Heart right ventricle (tissue), 16 donors: ENCODE data around the gene ACSF2. TPM values are rescaled to one million over a fixed set of nuclear protein-coding genes. Genes with fewer than 3 reads are reported as not detected.
A peak's percentile ranks its signal among the peaks of the same experiment; 100 is the strongest.
"Not testable (repeated sequence)": the region's sequence is repeated elsewhere in the genome, so short reads cannot be mapped to it uniquely, and the experiment has no call there.

ENCODE experiments used
- ATAC-seq, 8 donors: fragments of 200-7000 bp; cut with Tn5 transposase; one replicate each; pipeline ENCODE4 v1.9.1; 2020; ENCODE audit warnings: mild to moderate bottlenecking in 8 of 8, moderate library complexity in 8 of 8, moderate number of reproducible peaks in 1 of 8
- DNase-seq, 2 donors: peaks; one replicate each; pipeline ENCODE4 v3.0.0-alpha.2; 2020
- H3K27ac ChIP-seq, 10 donors: fragments of 200-600 bp; sonication (generic) in 2 of 10; one replicate each; pipeline versions ENCODE4 v1.5.0 to v1.8.0; 2020 to 2022; ENCODE audit warnings: mild to moderate bottlenecking in 3 of 10
- H3K27me3 ChIP-seq, 7 donors: fragments of 200-600 bp; one replicate each; pipeline ENCODE4 v1.8.0; 2021 to 2022; ENCODE audit warnings: mild to moderate bottlenecking in 2 of 7
- H3K36me3 ChIP-seq, 9 donors: fragments of 200-600 bp; sonication (generic) in 1 of 9; one replicate each; pipeline versions ENCODE4 v1.5.0 to v1.8.0; 2020 to 2022; ENCODE audit warnings: mild to moderate bottlenecking in 2 of 9
- H3K4me1 ChIP-seq, 9 donors: fragments of 200-600 bp; sonication (generic) in 1 of 9; one replicate each; pipeline versions ENCODE4 v1.5.0 to v1.8.0; 2020 to 2022; ENCODE audit warnings: mild to moderate bottlenecking in 4 of 9
- H3K4me3 ChIP-seq, 10 donors: fragments of 200-600 bp; sonication (generic) in 2 of 10; one replicate each; pipeline versions ENCODE4 v1.5.0 to v1.8.0; 2020 to 2022; ENCODE audit warnings: mild to moderate bottlenecking in 7 of 10, moderate library complexity in 2 of 10
- H3K9me3 ChIP-seq, 11 donors: fragments of 200-600 bp in 10 of 11; sonication (generic) in 2 of 11; one replicate each; pipeline versions ENCODE4 v1.5.0 to v1.8.0; 2013 to 2022; ENCODE audit warnings: mild to moderate bottlenecking in 2 of 11, control low read depth in 1 of 11, moderate library complexity in 1 of 11
- WGBS, 2 donors: extraction: QIAGEN DNeasy Blood & Tissue Kit; methylation state at CpG; one replicate each; pipeline ENCODE4 v1.1.7; 2013; ENCODE audit warnings: inconsistent platforms in 1 of 2; 5-methylcytosine and 5-hydroxymethylcytosine counted together
- intact Hi-C, 10 donors: fragments of 100-400 bp; cut with DNase I; formaldehyde crosslinking; loops; one replicate each; pipeline versions ENCODE4 v1.11.1 to v1.14.2; 2022
- polyA plus RNA-seq, 2 donors: library from polyadenylated mRNA; stranded (reverse); fragments of 200-250 nt; gene quantifications; one replicate each; pipeline ENCODE4 v1.2.3, GENCODE V29; 2013
- total RNA-seq, 10 donors: library from RNA; stranded (reverse); fragmentation: NEBNext Ultra II Directional in 3 of 10; extraction: Animal tissue kit (Norgen Biotek cat#: 25700) in 3 of 10; gene quantifications; one replicate each; pipeline versions ENCODE4 v1.2.1 to v1.2.4, GENCODE V29; 2021 to 2023
- TF ChIP-seq, protein P1 (sequence below), 9 donors: fragments of 200-600 bp; sonication (generic) in 2 of 9; IDR thresholded peaks; one replicate each; pipeline versions ENCODE4 v1.5.0 to v1.8.0; 2021 to 2022; ENCODE audit warnings: antibody characterized with exemption in 9 of 9, mild to moderate bottlenecking in 5 of 9, moderate library complexity in 1 of 9
- donor health status: Arrhythmogenic right ventricular cardiomyopathy.
- donor health status: ischemic (EF 13 %, LVEDD 7.1; RV severe dilation, severe dysfunction).
- donor health status: healthy with polysubstance abuse.
- donor health status: DM: no; HTN: yes; CAD: no.
- donor health status: DM: no; HTN: no; CAD: no.
- donor health status: ischemic (EF 25% LVEDD 6.9; RV normal size, moderate dysfunction).
- donor health status: ischemic (EF 25% LVEDD 5.7; RV mildly dilated, moderate dysfunction).
- donor health status: healthy.
- donor health status: DM: yes; HTN: yes; CAD: no.
- donor health status: Ischemic cardiomyopathy.
- donor health status: ischemic (EF 35%, LVEDD 5.7; RV mildly dilated, moderate dysfunction).
- donor health status: nonischemic (EF 11% LVEDD 7.7; RV severe dilation, severe dysfunction).
- donor health status: DM: yes; HTN: yes; CAD: no.
- donor health status: PGD.
- donor health status: ischemic (EF 29% LVEDD 5.4; RV normal size, mild dysfunction).
- donor health status: nonischemic (EF 23%, LVEDD 6.1; RV moderate dilation, normal function).

Gene ACSF2
- total and polyA plus RNA-seq, 12 donors = 7.9 to 45.0 (median 19.7) TPM

DNA sequence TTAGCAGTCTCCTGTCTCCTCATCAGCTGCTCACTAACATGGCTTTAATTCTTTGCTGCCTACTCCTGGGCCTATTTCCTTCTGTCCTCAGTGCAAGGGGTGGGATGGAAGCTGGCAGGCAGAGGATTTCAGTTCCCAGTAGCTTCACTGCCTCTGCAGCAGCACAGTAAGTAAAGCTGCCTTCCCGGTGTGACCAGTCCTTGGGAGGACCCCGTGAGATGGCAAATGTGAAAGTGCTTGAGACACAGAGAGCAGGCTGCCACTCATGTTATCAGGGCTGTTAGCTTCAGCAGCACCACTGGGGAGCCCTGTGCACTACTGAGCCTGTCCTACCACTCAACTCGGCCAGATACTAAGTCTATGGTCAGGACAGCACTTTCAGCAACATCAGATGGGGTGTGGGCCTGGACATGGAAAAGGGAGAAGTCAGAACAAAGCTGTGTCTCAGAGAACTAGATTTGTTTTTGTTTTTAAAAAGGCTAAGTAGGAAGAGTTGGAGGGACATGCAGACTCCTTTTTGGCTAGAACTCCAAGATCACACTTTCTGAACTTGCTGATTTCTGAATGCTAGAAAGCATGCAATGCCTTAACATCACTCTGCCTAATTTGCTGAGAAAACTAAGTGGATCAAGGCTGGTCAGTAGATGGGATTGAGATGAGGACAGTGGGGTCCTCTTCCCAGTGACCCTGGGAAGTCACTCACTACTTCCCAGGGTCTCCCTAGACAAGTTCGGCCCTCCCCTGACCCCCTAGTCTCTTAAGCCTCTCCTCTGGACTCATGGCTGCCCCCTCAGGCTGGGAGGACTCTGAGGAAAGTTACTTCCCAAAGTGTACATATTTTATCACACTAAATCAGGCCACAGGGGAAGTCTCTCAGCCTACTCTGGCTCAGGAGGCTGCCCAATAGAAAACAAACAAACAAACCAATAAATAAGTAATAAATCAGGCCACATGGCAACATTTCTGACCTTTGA, 1.1 kb downstream of the ACSF2 start:
- no peaks in the 10 kb centered on the region for H3K27me3 ChIP-seq
- ATAC-seq (peak; percentile 27 to 77 (median 64)), DNase-seq (peak in 1 of 2 donors; percentile 20)
- intact Hi-C loops = loop anchor here in 1 of 10 donors (5.0 kb wide), 1 partner anchor 50 kb away; the partner anchor contains the start of gene RSAD1
- no peaks in the 10 kb centered on the region for H3K9me3 ChIP-seq
- H3K36me3 ChIP-seq = peaks cover 0 to 4% (median 0%) of the 10 kb centered on the region in 9 donors
- peaks cover 9 to 46% (median 27%) of the 10 kb centered on the region in 9 donors for H3K4me1 ChIP-seq
- peak overlapping the region in 9 of 10 donors; percentile 66 to 88 (median 78) for H3K27ac ChIP-seq
- TF ChIP-seq, protein P1, sequence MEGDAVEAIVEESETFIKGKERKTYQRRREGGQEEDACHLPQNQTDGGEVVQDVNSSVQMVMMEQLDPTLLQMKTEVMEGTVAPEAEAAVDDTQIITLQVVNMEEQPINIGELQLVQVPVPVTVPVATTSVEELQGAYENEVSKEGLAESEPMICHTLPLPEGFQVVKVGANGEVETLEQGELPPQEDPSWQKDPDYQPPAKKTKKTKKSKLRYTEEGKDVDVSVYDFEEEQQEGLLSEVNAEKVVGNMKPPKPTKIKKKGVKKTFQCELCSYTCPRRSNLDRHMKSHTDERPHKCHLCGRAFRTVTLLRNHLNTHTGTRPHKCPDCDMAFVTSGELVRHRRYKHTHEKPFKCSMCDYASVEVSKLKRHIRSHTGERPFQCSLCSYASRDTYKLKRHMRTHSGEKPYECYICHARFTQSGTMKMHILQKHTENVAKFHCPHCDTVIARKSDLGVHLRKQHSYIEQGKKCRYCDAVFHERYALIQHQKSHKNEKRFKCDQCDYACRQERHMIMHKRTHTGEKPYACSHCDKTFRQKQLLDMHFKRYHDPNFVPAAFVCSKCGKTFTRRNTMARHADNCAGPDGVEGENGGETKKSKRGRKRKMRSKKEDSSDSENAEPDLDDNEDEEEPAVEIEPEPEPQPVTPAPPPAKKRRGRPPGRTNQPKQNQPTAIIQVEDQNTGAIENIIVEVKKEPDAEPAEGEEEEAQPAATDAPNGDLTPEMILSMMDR (IDR thresholded peaks at IDR 0.05) = peak in 1 of 9 donors; percentile 18
- 19 to 27% methylated on average over 4 of the region's 4 CpGs for WGBS, 2 donors
- peak overlapping the region; percentile 64 to 88 (median 78) for H3K4me3 ChIP-seq

DNA sequence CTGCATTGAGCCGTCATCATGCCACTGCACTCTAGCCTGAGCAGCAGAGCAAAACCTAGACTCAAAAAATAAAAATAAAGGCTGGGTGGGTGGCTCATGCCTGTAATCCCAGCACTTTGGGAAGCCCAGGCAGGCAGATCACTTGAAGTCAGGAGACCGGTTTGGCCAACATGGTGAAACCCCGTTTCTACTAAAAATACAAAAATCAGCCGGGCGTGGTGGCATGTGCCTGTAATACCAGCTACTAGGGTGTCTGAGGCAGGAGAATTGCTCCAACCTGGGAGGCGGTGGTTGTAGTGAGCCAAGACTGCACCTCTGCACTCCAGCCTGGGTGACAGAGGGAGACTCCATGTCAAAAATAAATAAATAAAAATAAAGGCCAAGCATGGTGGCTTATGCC, 2.1 kb downstream of the ACSF2 start:
- 79 to 86% methylated on average over 6 of the region's 6 CpGs for WGBS, 2 donors
- H3K4me3 ChIP-seq, H3K36me3 ChIP-seq, H3K9me3 ChIP-seq, ATAC-seq, H3K27ac ChIP-seq, DNase-seq, H3K27me3 ChIP-seq: not testable (repeated sequence)
- peaks cover 9 to 42% (median 27%) of the 10 kb centered on the region in 9 donors for H3K4me1 ChIP-seq
- intact Hi-C loops = loop anchor here in 1 of 10 donors (5.0 kb wide), 1 partner anchor 49 kb away; the partner anchor contains the start of gene RSAD1

DNA sequence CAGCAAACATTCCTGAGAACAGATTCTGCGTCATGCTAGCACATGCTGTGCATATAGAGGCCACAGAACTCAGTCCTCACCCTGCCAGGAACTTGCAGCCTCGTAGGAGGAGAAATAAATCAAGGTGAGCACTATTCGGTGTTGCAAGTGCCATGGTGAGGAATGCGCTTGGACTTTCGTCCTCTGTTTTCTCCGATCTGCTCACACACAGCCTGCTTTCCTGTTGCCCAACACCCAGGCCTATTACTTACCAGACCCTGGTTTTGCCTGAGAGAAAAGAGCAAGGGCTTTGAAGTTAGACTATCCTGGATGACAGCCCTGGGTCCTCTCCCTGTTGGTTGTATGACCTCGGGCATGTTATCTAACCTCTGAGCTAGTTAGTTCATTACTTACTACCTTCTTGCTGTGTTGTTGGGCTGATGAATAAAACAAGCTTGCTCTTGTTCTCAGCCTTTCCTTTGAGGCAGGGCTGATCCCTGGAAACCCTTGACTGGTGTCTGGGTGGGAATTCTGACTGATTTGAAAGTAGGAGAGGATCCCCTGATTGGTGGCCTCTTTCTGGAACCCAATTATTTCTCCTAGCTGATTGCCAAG, 2.9 kb downstream of the ACSF2 start:
- intact Hi-C loops = loop anchor here in 1 of 10 donors (5.0 kb wide), 1 partner anchor 48 kb away; the partner anchor contains the start of gene RSAD1
- H3K4me3 ChIP-seq = no peak overlapping the region
- H3K27ac ChIP-seq = no peak overlapping the region
- ATAC-seq (no peak), DNase-seq (no peak)
- TF ChIP-seq, protein P1 (IDR thresholded peaks at IDR 0.05) = no peak
- H3K36me3 ChIP-seq = peaks cover 0 to 4% (median 0%) of the 10 kb centered on the region in 9 donors
- WGBS, 2 donors = 81 to 87% methylated on average over 7 of the region's 7 CpGs
- H3K4me1 ChIP-seq = peaks cover 9 to 35% (median 27%) of the 10 kb centered on the region in 9 donors
- H3K9me3 ChIP-seq = no peaks in the 10 kb centered on the region
- H3K27me3 ChIP-seq = no peaks in the 10 kb centered on the region

DNA sequence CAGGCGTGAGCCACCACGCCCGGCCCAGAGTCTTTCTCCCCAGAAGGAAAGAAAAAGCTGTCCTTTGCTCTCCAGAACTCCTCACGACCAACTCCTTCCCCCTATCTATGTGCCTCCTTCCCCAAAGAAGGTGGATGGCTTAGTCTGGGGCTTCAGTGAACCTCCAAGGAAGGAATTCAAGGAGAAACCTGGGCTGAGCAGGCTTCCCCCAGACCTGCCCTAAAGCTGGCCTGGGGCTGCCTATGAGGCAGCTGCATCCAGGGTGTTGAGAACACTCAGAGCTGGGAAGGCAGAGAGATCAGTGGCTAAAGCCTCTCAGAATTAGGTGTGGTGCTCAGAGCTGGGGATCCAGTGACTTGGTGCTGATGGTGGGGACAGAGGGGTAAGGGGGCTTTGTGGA, 3.8 kb downstream of the ACSF2 start:
- H3K4me1 ChIP-seq = peaks cover 9 to 32% (median 25%) of the 10 kb centered on the region in 9 donors

More for the DNA sequence above, 3.8 kb downstream of the ACSF2 start:
- Histone ChIP-seq H3K27me3 (no peaks in the 10 kb centered on the region), H3K36me3 (peaks cover 0 to 5% (median 0%) of the 10 kb centered on the region in 9 donors), H3K9me3 (no peaks in the 10 kb centered on the region), H3K27ac (no peak overlapping the region), H3K4me3 (no peak overlapping the region)
- intact Hi-C loops = loop anchor here in 1 of 10 donors (5.0 kb wide), 1 partner anchor 48 kb away; the partner anchor contains the start of gene RSAD1
- no peak for DNase-seq
- TF ChIP-seq, protein P1 (IDR thresholded peaks at IDR 0.05) = no peak
- 95 to 97% methylated on average over 4 of the region's 4 CpGs for WGBS, 2 donors
- ATAC-seq = no peak
